HL-60 (cell line): Measurements from ENCODE around the gene MAP3K13.

Source experiments
- DNase-seq, 2 experiments: peaks; one replicate each; pipeline ENCODE4 v3.0.0-alpha.2; 2010 to 2020; ENCODE audit warnings: low read depth in 1 of 2, low spot score in 1 of 2
- H3K27ac ChIP-seq: fragments of 250-450 bp; sonication (Bioruptor Pico); replicated peaks from 2 replicates; pipeline ENCODE4 v1.5.1; 2020; ENCODE audit warnings: mild to moderate bottlenecking, moderate library complexity
- H3K27me3 ChIP-seq: fragments of 250-450 bp; sonication (Bioruptor Pico); 2 replicates; pipeline ENCODE4 v1.5.1; 2021; ENCODE audit warnings: mild to moderate bottlenecking, moderate library complexity; ENCODE audit not compliant: insufficient read depth, poor library complexity, severe bottlenecking
- H3K4me3 ChIP-seq: replicated peaks from 2 replicates; pipeline ENCODE4 v1.5.1; 2011; ENCODE audit warnings: mild to moderate bottlenecking, control low read depth, low read length; ENCODE audit not compliant: insufficient read depth
- GABPA ChIP-seq: IDR thresholded peaks from 2 replicates; pipeline ENCODE4 v1.6.1; 2012; ENCODE audit warnings: low read depth
- POLR2AphosphoS5 ChIP-seq: IDR thresholded peaks from 2 replicates; pipeline ENCODE4 v1.6.1; 2012; ENCODE audit warnings: low read depth
- SPI1 ChIP-seq: IDR thresholded peaks from 2 replicates; pipeline ENCODE4 v1.6.1; 2012; ENCODE audit warnings: low read depth, mild to moderate bottlenecking, borderline replicate concordance
- TF ChIP-seq, protein P1 (sequence below): IDR thresholded peaks from 2 replicates; pipeline ENCODE4 v1.6.1; 2012; ENCODE audit warnings: low read depth; ENCODE audit not compliant: insufficient replicate concordance
- TF ChIP-seq, protein P2 (sequence below): IDR thresholded peaks from one replicate; pipeline ENCODE4 v1.5.1; 2011; ENCODE audit warnings: low read length, control low read depth, inconsistent platforms; ENCODE audit not compliant: insufficient read depth

MAP3K13 gene

DNA sequence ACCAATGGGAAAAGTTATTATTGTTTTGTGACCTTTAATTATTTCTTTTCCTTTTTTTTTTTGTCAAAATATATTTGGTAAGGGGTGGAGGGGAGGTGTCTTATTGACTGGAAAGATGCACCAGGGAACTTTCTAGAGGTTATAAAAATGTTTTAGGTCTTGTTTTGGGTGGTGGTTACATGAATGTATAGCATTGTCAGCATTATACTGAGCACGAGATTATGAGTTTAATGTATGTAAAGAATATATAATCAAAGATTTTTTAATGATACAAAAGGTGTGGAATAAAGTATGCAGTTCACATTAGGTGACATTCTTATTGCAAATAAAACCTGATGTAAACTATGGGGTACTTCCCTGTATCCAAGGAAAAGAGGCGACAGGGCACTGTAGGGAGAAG lies 23.0 kb upstream of the MAP3K13 start:
- no peak for DNase-seq
- H3K4me3 ChIP-seq: no peak overlapping the region
- TF ChIP-seq, protein P1, sequence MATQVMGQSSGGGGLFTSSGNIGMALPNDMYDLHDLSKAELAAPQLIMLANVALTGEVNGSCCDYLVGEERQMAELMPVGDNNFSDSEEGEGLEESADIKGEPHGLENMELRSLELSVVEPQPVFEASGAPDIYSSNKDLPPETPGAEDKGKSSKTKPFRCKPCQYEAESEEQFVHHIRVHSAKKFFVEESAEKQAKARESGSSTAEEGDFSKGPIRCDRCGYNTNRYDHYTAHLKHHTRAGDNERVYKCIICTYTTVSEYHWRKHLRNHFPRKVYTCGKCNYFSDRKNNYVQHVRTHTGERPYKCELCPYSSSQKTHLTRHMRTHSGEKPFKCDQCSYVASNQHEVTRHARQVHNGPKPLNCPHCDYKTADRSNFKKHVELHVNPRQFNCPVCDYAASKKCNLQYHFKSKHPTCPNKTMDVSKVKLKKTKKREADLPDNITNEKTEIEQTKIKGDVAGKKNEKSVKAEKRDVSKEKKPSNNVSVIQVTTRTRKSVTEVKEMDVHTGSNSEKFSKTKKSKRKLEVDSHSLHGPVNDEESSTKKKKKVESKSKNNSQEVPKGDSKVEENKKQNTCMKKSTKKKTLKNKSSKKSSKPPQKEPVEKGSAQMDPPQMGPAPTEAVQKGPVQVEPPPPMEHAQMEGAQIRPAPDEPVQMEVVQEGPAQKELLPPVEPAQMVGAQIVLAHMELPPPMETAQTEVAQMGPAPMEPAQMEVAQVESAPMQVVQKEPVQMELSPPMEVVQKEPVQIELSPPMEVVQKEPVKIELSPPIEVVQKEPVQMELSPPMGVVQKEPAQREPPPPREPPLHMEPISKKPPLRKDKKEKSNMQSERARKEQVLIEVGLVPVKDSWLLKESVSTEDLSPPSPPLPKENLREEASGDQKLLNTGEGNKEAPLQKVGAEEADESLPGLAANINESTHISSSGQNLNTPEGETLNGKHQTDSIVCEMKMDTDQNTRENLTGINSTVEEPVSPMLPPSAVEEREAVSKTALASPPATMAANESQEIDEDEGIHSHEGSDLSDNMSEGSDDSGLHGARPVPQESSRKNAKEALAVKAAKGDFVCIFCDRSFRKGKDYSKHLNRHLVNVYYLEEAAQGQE: no peak
- no peak overlapping the region for H3K27ac ChIP-seq
- no peaks in the 10 kb centered on the region for H3K27me3 ChIP-seq

DNA sequence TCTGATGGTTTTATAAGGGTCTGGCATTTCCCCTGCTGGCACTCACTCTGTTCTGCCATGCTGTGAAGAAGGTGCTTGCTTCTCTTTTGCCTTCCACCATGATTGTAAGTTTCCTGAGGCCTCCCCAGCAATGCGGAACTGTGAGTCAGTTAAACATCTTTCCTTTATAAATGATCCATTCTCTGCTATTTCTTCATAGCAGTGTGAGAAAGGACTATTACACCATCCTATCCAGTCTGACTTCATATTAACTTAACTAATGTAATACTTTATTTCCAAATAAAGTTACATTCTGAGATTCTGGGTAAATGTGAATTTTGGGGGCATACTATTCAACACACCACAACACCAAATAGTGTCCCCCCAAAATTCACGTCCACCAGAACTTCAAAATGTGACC lies 22.2 kb upstream of the MAP3K13 start:
- Histone ChIP-seq H3K27me3 (no peaks in the 10 kb centered on the region), H3K27ac (no peak overlapping the region), H3K4me3 (no peak overlapping the region)
- TF ChIP-seq GABPA (no peak), SPI1 (no peak), POLR2AphosphoS5 (no peak)
- TF ChIP-seq, protein P1: no peak
- TF ChIP-seq, protein P2, sequence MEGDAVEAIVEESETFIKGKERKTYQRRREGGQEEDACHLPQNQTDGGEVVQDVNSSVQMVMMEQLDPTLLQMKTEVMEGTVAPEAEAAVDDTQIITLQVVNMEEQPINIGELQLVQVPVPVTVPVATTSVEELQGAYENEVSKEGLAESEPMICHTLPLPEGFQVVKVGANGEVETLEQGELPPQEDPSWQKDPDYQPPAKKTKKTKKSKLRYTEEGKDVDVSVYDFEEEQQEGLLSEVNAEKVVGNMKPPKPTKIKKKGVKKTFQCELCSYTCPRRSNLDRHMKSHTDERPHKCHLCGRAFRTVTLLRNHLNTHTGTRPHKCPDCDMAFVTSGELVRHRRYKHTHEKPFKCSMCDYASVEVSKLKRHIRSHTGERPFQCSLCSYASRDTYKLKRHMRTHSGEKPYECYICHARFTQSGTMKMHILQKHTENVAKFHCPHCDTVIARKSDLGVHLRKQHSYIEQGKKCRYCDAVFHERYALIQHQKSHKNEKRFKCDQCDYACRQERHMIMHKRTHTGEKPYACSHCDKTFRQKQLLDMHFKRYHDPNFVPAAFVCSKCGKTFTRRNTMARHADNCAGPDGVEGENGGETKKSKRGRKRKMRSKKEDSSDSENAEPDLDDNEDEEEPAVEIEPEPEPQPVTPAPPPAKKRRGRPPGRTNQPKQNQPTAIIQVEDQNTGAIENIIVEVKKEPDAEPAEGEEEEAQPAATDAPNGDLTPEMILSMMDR: no peak
- no peak for DNase-seq

DNA sequence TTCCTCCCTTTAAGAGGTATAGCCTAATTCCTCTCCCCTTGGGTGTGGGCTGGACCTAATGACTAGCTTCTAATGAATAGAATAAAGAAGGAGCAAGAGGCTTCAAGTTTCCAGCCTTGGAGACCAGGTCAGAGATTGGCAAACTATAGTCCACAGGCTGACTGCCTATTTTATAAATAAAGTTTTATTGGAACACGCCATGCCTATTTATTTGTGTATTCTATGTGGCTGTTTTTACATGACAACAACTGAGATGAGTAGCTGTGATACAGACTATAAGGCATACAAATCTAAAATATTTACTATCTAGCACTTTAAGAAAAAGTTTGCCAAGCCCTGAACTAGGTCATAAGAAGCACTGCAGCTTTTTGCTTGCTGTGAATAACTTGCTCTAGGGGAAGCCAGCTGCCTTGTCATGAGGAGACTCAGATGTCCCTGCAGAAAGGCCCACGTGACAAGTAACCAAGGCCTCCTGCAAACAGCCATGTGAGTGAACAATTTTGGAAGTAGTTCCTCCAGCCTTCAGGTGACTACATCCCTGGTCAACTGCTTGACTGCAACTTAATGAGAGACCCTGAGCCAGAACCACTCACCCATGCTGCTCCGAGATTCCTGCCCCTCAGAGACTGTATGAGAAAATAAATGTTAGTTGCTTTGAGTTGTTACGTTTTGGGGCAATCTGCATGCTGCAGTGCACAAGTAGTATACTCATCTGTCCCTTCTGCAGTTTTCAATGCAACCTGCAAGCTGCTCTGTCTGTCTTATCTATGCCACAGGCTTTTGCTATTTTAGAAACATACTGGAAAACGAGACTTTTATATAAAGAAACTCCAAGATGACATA lies 21.1 kb upstream of the MAP3K13 start:
- Histone ChIP-seq H3K4me3 (no peak overlapping the region), H3K27me3 (no peaks in the 10 kb centered on the region), H3K27ac (no peak overlapping the region)
- TF ChIP-seq, protein P2: no peak
- DNase-seq: no peak

DNA sequence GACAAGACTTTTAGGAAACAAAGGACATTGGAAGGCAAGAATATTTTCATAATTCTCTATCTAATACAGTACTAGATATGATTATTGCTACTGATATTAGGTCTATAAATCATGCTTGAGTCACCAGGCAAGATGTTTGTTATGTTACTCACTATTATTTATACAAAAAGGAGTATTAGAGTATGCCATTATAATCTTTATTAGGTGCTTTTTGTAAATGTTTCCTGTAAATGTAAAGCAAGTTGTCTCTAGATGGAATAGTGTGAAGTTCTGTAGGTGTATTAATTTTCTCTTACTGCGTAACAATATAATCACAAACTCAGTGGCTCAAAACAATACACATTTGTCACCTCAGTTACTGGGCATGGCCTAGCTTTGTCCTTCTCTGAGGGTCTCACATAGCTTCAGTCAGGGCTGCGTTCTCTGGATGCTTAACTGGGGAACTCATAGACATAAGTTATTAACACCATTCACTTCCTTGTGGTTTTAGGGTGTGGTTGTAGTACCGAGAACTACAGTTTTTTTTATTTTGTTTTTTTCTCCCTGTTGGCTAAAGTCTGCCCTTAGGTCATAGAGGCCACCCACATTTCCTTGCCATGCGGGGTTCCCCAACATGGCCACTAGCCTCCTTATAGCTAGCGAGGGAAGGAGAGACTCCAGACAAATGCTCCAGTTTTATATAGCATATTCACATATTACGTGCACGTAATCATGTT lies 20.3 kb upstream of the MAP3K13 start:
- no peak for DNase-seq
- Histone ChIP-seq H3K27me3 (no peaks in the 10 kb centered on the region), H3K4me3 (no peak overlapping the region), H3K27ac (no peak overlapping the region)
- TF ChIP-seq SPI1: no peak
- no peak for TF ChIP-seq GABPA
- no peak for TF ChIP-seq POLR2AphosphoS5
- TF ChIP-seq, protein P1: no peak
- TF ChIP-seq, protein P2: no peak
